CD4-positive, alpha-beta T cell treated with Interleukin-17A for 1 hour (primary cell): ENCODE data around the gene RPS8.
"Not testable (repeated sequence)": the region's sequence is repeated elsewhere in the genome, so short reads cannot be mapped to it uniquely, and the experiment has no call there.

Experiments used
- DNase-seq: peaks from one replicate; pipeline ENCODE4 v3.0.0-alpha.2; 2020

Gene RPS8

DNA sequence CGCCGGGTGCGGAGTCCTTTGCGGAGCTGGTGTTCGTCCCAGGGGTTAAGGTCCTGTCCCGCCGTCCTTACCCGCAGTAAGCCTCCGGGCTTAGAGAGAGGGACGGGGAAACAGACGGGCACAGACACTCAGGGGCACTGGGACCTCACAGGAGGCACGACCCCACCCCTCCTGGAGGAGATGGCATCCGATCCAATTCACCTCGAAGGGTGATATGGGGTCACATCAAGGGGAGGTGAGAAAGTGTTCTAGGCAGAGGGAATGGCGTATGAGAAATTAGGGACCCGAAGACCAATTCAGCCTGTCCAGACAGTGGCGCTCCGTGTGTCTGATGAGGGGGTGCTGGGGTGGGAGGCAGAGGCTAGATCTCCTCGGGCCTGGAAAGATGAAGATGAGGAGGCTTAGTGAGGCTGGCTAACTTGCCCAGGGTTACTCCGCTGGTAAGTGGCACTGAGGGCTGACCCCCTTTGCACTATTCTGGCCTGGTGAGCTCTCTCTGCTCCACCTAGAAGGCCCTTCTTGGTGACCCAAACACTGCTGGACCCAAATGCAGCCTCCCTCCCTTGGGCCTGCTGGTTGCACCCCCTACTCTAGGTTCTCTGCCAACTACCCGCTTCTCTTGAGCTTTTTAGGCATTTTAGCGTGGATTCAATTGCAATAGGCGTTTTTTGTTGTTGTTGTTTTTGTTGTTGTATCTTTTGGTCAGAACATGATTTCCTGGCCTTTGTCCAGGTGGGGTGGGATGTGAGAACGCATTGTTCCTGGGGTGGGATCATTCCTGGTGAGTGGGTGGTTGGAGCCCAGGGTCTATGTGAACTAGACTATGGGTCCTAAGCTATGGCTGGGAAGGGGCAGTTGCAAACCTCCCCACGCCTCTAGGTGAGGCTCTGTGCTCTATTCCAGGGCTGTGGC, 45.2 kb downstream of the RPS8 start:
- peak; percentile 21 for DNase-seq

DNA sequence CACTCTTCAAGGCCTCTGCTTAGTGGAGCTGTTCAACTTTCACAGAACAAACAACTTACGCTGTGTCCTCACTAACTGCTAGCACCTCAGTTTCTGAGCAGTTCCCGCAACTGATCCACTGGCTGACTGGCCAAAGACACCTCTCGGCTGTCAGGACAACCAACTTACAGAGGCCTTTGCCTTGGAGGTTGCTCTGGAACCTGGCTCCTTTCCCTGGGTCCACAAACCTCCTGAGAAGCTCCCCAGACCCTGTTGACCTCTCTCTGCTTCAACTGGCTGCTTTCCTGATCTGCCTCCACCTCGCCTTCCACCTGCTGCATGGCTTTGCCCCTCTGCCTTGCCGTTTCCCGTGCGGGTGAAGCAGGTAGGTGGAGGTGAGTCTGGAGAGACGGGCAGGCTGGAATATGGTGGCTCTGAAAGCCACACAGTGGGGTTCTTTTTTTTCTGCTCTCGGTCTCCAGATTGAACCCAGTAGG, 45.9 kb downstream of the RPS8 start:
- peak; percentile 17 for DNase-seq

DNA sequence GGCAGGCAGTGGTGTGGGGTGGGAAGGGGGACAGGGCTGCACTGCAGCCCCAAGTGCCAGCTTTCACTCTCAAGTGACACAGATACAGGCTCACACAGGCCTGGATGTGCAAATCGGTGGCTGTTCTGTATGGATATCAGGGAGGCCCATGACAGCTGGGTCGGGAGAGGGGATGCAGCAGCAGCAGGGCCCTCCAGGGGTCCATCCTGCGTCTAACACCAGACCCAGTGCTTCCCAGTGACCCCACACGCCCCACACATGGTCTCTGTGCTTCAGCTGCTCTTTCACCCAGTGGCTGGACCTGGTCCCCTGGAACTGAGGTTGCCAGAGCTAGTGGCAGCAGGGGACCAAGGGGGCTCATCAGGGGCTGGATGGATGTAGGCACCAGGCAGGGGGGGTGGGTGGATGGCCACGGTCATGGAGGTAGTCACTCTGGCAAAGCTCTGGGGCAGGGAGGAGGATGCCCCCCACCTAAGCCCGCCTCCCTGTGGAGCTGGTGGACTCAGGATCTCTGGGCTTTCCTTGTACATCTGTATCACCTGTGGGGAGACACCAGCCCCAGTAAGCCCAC, 46.9 kb downstream of the RPS8 start:
- DNase-seq: peak; percentile 14

DNA sequence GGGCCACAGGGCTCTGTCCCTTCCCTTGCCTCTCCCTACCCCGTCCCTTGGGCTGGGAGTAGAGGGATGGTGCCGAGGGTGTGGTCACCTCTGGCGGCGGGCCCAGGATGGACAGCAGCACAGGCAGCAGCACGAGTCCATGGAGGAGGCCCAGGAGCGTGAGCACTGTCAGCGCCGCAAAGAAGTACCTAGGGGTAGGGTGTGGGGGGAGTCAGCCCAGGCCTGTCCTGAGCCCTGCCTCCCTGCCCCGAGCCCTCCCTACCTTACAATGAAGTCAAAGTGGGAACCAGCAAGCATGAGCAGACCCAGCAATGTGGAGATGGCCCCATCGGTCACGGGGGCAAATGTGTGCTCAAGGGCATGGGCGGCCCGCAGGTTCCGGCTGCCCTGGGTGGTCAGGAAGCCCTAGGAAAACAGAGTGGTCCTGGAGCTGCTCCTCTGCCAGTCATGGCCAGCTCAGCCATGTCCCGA, 47.7 kb downstream of the RPS8 start:
- DNase-seq: no peak

DNA sequence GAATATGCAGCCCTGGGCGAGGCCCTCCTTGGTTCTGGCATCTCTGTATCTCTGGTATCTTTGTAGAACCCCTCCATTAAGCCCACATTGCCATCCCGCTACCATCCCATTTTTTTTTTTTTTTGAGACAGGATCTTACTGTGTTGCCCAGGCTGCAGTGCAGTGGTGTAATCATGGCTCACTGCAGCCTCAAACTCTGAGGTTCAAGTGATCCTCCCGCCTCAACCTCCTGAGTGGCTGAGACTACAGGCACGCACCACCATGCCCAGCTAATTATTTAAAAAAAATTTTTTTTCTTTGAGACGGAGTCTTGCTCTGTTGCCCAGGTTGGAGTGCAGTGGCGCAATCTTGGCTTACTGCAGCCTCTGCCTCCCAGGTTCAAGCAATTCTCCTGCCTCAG, 49.1 kb downstream of the RPS8 start:
- DNase-seq: not testable (repeated sequence)

DNA sequence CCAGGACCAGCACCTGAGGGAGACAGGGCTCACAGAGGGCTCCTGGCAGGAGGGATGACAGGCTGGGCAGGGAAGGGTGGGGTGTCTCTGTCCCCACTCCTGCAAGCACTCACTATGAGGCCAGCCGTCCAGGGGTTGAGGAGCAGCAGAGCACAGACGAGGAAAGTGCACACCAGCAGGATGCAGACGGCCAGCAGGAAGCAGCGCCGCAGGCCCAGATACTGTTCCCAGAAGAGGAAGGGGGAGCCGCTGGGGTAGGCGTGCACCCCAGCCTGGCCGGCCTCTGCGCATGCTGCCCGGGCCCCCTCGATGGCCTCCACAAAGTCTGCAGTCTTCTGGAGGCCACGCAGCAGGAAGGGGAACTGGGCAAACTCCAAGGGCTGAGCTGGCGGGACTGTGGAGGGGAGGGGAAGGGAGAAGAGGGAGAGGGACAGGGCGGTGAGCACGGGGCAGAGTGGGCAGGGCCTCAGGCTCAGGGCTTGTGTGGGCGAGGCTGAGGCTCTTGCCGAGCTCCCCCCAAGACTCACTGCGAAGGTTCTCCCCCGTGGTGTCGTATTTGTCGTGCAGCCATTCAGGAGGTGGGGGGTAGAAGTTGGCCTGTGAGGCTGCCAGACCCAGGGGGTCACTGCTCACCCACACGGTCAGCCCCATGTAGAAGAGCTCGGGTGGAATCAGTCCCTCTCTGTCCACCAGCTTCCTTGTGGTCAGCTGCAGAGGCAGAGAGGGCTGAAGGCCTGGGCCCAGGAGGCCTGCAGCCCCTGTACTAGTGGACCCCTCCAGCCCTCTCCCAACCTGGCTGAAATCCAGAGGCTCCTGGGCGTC, 51.2 kb downstream of the RPS8 start:
- peak; percentile 9 for DNase-seq

DNA sequence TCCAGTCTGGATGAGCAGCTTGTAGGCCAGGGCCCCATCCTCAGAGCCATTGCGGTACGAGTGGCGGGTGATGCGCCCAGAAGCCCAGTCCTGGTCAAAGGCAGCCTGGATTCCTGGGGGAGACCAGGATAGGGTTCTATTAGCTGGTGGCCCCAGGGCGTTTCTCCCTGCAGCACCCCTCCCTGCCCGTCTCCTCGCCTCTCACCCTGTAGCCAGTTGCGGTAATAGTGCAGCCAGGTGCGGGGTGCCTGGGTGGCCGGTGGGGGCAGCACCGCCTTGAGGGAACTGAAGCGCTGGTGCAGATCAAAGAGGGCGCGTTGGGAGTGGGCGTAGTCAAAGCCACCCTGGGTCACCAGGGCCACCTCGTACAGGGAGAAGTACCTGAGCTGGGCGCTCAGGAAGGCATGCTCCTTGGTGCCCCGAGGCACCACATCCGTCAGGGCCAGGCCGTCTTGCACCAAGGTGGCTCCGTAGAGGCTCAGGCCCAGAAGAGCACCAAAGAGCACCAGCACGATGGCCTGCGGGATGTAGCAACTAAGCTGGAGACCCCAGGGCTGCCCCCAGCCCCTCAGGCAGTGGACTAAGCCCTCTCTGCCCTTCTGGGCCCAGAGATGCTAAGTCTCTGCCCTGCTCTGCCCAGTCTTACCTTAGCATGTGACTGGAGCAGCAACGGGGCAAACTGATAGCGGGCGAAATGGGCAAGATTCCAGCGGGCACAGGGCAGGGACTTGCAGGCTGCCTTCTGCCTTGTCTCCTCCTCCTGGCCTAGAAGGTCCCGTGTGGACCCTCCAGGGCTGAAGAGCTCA, 52.1 kb downstream of the RPS8 start:
- DNase-seq: no peak

DNA sequence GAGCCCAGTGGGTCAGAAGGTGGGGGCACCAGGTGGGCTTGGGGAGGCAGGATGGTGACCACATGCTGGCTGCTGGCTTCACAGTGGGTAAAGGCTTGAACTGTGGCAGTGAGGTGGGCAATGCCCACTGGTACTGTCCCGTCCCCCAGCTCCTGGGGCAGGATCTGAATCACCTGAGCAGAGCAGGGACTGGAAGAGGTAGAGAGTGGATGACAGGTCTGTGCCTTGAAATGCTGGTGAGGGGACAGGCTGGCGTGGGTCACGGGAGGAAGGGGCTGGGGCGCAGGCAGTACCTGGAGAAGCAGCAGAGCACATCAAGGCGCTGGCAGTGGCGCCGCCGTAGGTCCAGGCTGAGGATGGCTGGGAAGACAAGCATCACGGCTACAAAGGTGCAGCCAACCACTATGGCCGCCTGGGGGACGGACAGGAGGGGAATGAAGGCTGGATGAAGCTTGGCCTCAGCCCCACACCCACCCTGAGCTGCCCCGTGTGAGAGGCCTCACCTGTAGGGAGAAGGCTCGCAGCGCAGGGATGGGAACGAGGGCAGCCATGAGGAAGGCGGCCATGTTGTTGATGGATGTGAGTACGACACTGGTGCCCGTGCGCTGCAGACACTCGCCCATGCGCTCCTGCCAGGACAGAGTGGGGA, 52.8 kb downstream of the RPS8 start:
- no peak for DNase-seq
